Kidney epithelial cell (primary cell): ENCODE measurements around the gene ANKH. TPM values are rescaled to one million over a fixed set of nuclear protein-coding genes. Genes with fewer than 3 reads are reported as not detected.
"Not testable (repeated sequence)": the region's sequence is repeated elsewhere in the genome, so short reads cannot be mapped to it uniquely, and the experiment has no call there.

Source experiments
- DNase-seq: peaks from one replicate; pipeline ENCODE4 v3.0.0-alpha.2; 2010; ENCODE audit warnings: low read depth
- H3K27me3 ChIP-seq: 2 replicates; pipeline ENCODE4 v1.6.0; 2011; ENCODE audit warnings: low read length; ENCODE audit not compliant: control insufficient read depth, insufficient read depth
- H3K36me3 ChIP-seq: 2 replicates; pipeline ENCODE4 v1.5.1; 2011; ENCODE audit warnings: low read length; ENCODE audit not compliant: control insufficient read depth, insufficient read depth
- H3K4me3 ChIP-seq: 2 replicates; pipeline ENCODE4 v1.5.1; 2011; ENCODE audit warnings: low read depth, mild to moderate bottlenecking, control low read depth, low read length
- CTCF ChIP-seq: IDR thresholded peaks from 2 replicates; pipeline ENCODE4 v1.5.1; 2011; ENCODE audit warnings: mild to moderate bottlenecking, moderate library complexity, low read length, control low read depth, inconsistent platforms; ENCODE audit not compliant: insufficient read depth, poor library complexity, severe bottlenecking
- total RNA-seq: library from RNA; depleted of rRNA; stranded (reverse); fragments of >200 nt; gene quantifications from 2 replicates; pipeline ENCODE4 v1.2.3, GENCODE V29; 2015

The ANKH gene
- total RNA-seq, 1 donor from 2014 or later, result 15.8 TPM

GRCh38 chr5:14847471-14847870 is 24.1 kb downstream of the ANKH start:
- no peaks in the 10 kb centered on the region for H3K36me3 ChIP-seq

DNA sequence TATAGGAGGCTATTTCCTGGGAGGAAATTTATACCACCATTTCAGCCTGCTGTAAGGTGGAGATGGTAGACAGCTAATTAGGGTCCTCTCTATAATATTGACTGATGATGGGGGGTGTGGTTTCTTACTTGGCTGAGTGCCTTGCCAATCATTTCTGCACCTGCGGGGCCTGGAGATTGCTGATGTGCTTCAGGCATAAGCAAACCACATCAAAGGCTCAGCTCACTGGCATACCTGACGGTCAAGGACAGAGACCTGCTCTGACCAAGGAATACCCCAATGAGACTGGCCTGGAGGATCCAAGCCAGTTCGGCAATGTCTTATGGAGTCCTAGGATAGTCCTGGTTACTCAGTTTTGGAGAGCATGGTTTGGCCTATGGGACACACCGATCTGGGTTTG is 29.5 kb downstream of the ANKH start:
- no peak for TF ChIP-seq CTCF
- no peaks in the 10 kb centered on the region for H3K27me3 ChIP-seq

More at GRCh38 chr5:14847471-14847870, 24.1 kb downstream of the ANKH start:
- no peaks in the 10 kb centered on the region for H3K27me3 ChIP-seq
- no peak overlapping the region for H3K4me3 ChIP-seq
- DNase-seq, result no peak
- no peak for TF ChIP-seq CTCF

GRCh38 chr5:14840624-14841023 is 31.0 kb downstream of the ANKH start:
- no peaks in the 10 kb centered on the region for H3K36me3 ChIP-seq
- TF ChIP-seq CTCF, result no peak
- no peak for DNase-seq
- no peak overlapping the region for H3K4me3 ChIP-seq
- H3K27me3 ChIP-seq, result no peaks in the 10 kb centered on the region

More for the DNA sequence above, 29.5 kb downstream of the ANKH start:
- no peak for DNase-seq
- Histone ChIP-seq H3K4me3 (no peak overlapping the region), H3K36me3 (no peaks in the 10 kb centered on the region)

DNA sequence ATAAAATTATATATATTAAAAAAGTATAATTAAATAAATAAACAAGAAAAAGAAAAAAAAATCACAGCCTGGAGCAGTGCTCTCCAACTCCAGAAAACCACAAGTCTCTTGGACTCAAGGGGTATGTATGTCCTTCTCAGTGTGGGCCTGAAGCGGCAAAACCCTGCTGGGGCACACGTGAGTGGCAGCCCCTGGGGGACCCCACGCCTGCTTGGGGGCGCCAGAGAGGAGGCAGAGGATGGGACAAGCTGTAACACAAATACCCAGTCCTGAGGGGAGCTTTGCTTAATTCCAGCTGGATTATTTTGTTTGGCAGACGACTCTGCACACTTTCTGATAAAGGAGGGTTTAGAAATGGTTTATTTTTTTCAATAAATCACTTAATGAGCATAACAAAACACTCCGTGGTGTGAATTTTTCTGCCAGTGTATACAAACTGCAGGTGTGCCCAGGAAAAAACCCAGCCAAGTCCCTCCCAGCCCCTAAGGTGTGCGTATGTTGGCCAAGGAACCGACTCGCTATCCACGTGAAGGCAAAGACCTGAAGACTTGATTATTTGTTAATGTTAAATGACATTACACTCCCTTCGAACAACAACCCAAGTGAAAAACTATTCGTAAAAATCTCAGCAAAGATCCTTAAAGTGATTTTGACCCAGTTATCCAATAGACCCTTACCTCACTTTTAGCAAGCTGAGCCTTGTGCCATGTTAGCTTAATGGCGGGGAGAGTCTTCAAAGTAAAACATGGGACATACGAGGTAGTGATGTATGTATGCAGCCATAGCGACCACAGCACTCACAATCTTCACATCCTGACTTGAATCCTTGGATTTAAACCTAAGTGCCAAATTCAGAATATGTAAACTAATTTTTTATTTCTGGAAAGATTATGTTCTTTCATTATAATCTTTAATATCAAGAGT is 32.9 kb downstream of the ANKH start:
- Histone ChIP-seq H3K4me3 (no peak overlapping the region), H3K36me3 (no peaks in the 10 kb centered on the region), H3K27me3 (no peaks in the 10 kb centered on the region)
- DNase-seq, result no peak
- no peak for TF ChIP-seq CTCF

GRCh38 chr5:14837423-14838122 is 34.0 kb downstream of the ANKH start:
- H3K27me3 ChIP-seq, DNase-seq, H3K4me3 ChIP-seq, H3K36me3 ChIP-seq: not testable (repeated sequence)

DNA sequence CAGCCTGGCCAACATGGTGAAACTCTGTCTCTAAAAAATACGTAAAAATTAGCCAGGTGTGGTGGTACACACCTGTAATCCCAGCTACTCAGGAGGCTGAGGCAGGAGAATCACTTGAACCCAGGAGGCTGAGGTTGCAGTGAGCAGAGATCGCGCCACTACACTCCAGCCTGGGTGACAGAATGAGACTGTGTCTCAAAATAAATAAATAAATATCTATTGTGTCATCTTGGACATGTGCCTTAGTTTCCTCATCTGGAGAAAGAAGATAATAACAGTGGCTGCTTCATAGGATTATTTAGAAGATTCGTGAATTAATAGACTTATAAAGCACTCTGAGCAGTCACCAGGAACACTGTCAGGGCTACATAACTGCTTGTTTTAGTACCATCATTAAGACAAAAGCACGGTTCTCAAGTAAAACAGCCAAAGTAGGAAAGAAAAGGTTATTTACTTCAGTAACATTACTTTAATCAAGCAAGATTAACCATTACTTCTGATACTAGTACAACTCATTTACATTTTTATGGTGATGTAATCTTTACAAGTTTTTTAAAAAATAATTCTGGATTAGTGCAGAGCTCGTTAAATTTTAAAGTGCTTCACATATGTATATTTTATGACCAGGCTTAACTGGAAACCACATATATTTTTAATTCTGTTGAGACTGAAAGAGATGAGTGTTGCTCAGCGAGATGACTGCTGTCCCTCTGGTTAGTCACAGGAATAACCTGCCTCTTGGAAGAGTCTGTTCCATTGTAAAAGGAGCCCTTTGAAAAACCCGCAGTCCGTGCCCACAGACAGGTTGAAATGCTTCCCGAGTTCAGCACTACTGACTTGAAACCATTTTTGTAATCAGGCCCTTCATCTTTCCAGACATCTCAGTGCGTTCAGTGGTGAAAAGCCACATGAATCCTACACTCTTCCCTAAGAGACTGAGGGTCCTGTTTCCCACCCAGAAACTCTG is 36.7 kb downstream of the ANKH start:
- H3K4me3 ChIP-seq, result no peak overlapping the region
- no peaks in the 10 kb centered on the region for H3K36me3 ChIP-seq
- no peaks in the 10 kb centered on the region for H3K27me3 ChIP-seq
- no peak for TF ChIP-seq CTCF
- DNase-seq, result no peak
